WTC11 (cell line): ENCODE data around the gene AGAP1. TPM values are rescaled to one million over a fixed set of nuclear protein-coding genes. Genes with fewer than 3 reads are reported as not detected.

Source experiments
- ATAC-seq: fragments of 200-7000 bp; cut with Tn5 transposase; 2 replicates; pipeline ENCODE4 v1.10.0; 2021; ENCODE audit warnings: mild to moderate bottlenecking, moderate library complexity
- CTCF ChIA-PET: fragments of 300-600 bp; sonication (Branson Sonifier 250); formaldehyde crosslinking; loops from one replicate; lab custom pipeline; 2021; ENCODE audit warnings: antibody characterized with exemption; lab: Charles Lee
- POLR2A ChIA-PET: fragments of 350-600 bp; sonication (Branson Sonifier 250); formaldehyde crosslinking; loops from one replicate; lab custom pipeline; 2021; ENCODE audit warnings: antibody characterized with exemption; lab: Charles Lee
- DNase-seq: peaks from one replicate; pipeline ENCODE4 v3.0.0; 2021; ENCODE audit warnings: low spot score
- H3K27ac Mint-ChIP-seq: 2 replicates; pipeline ENCODE4 v1.8.0; 2021; ENCODE audit warnings: mixed read lengths
- H3K27me3 Mint-ChIP-seq: 2 replicates; pipeline ENCODE4 v1.8.0; 2021; ENCODE audit warnings: low read depth, mild to moderate bottlenecking, moderate library complexity, mixed read lengths
- H3K36me3 Mint-ChIP-seq: 2 replicates; pipeline ENCODE4 v1.8.0; 2021; ENCODE audit warnings: mixed read lengths
- H3K4me1 Mint-ChIP-seq: 2 replicates; pipeline ENCODE4 v1.8.0; 2022; ENCODE audit warnings: mixed read lengths
- H3K4me3 Mint-ChIP-seq: 2 replicates; pipeline ENCODE4 v1.8.0; 2021; ENCODE audit warnings: mild to moderate bottlenecking, moderate library complexity, mixed read lengths
- H3K9me3 Mint-ChIP-seq: 2 replicates; pipeline ENCODE4 v1.8.0; 2021; ENCODE audit warnings: mixed read lengths
- ATF3 ChIP-seq: sonication (generic); formaldehyde crosslinking; conservative IDR thresholded peaks from 2 replicates; pipeline ENCODE4 v1.8.1; 2022; ENCODE audit warnings: mild to moderate bottlenecking, missing genetic modification reagents
- CREB1 ChIP-seq: sonication (generic); formaldehyde crosslinking; IDR thresholded peaks from 2 replicates; pipeline ENCODE4 v1.8.0; 2023; ENCODE audit warnings: mild to moderate bottlenecking, missing genetic modification reagents
- E2F5 ChIP-seq: sonication (generic); formaldehyde crosslinking; IDR thresholded peaks from 2 replicates; pipeline ENCODE4 v1.8.1; 2022; ENCODE audit warnings: mild to moderate bottlenecking, moderate library complexity, missing genetic modification reagents
- ETV6 ChIP-seq: sonication (generic); formaldehyde crosslinking; IDR thresholded peaks from 2 replicates; pipeline ENCODE4 v1.8.1; 2022; ENCODE audit warnings: mild to moderate bottlenecking, missing genetic modification reagents
- JUN ChIP-seq: sonication (generic); formaldehyde crosslinking; IDR thresholded peaks from 2 replicates; pipeline ENCODE4 v1.8.0; 2023; ENCODE audit warnings: mild to moderate bottlenecking, missing genetic modification reagents
- NFYB ChIP-seq: sonication (generic); formaldehyde crosslinking; conservative IDR thresholded peaks from 2 replicates; pipeline ENCODE4 v1.8.0; 2022; ENCODE audit warnings: low read depth, missing genetic modification reagents
- PREB ChIP-seq: sonication (generic); formaldehyde crosslinking; IDR thresholded peaks from 2 replicates; pipeline ENCODE4 v1.8.1; 2022; ENCODE audit warnings: mild to moderate bottlenecking, missing genetic modification reagents, moderate library complexity, borderline replicate concordance
- PRRX2 ChIP-seq: fragments of 250-450 bp; sonication (Bioruptor Pico); IDR thresholded peaks from 2 replicates; pipeline ENCODE4 v1.8.0; 2021; ENCODE audit warnings: mild to moderate bottlenecking
- SMAD3 ChIP-seq: sonication (generic); formaldehyde crosslinking; IDR thresholded peaks from 2 replicates; pipeline ENCODE4 v1.8.0; 2022; ENCODE audit warnings: missing genetic modification reagents, mild to moderate bottlenecking, borderline replicate concordance
- SP1 ChIP-seq: sonication (generic); formaldehyde crosslinking; conservative IDR thresholded peaks from 2 replicates; pipeline ENCODE4 v1.8.1; 2022; ENCODE audit warnings: missing genetic modification reagents
- ZNF121 ChIP-seq: sonication (generic); formaldehyde crosslinking; IDR thresholded peaks from 2 replicates; pipeline ENCODE4 v1.8.0; 2023; ENCODE audit warnings: missing genetic modification reagents
- total RNA-seq: library from RNA; stranded (reverse); gene quantifications from 3 replicates; pipeline ENCODE4 v1.2.3, GENCODE V29; 2021
- TF ChIP-seq, protein P1 (sequence below): sonication (generic); formaldehyde crosslinking; IDR thresholded peaks from 2 replicates; pipeline ENCODE4 v1.8.0; 2023; ENCODE audit warnings: missing genetic modification reagents, mild to moderate bottlenecking, borderline replicate concordance
- TF ChIP-seq, protein P2 (sequence below): sonication (generic); formaldehyde crosslinking; IDR thresholded peaks from 2 replicates; pipeline ENCODE4 v1.8.1; 2022; ENCODE audit warnings: low read depth, mild to moderate bottlenecking, moderate library complexity, missing genetic modification reagents, borderline replicate concordance
- TF ChIP-seq, protein P3 (sequence below): sonication (generic); formaldehyde crosslinking; IDR thresholded peaks from 2 replicates; pipeline ENCODE4 v1.8.0; 2022; ENCODE audit warnings: mild to moderate bottlenecking, missing genetic modification reagents
- TF ChIP-seq, protein P4 (sequence below): sonication (generic); formaldehyde crosslinking; IDR thresholded peaks from 2 replicates; pipeline ENCODE4 v1.8.0; 2023; ENCODE audit warnings: mild to moderate bottlenecking, missing genetic modification reagents

The AGAP1 gene
- total RNA-seq, 1 experiment from 2014 or later = 49.3 TPM

DNA sequence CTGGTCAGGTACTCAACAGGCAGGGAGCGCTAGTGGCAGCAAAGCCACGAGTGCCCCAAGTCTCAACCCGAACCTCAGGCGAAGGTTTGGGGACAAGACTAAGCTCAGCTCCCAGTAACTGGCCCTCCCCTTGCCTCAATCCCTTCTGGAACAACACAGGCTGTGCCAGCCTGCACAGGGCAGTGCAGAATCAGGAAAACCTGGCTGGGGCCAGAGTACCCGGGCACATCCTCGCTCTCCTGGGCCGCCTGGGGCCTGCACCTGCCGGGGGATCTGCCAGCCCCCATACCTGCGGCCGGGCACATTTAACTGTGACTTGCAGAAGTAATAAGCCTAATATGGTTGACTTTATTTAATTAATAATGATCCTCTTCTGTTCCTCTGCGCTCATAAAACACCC lies 613.7 kb downstream of the AGAP1 start (continued):
- TF ChIP-seq E2F5 (CRISPR knock-in tag) = no peak
- TF ChIP-seq, protein P1, sequence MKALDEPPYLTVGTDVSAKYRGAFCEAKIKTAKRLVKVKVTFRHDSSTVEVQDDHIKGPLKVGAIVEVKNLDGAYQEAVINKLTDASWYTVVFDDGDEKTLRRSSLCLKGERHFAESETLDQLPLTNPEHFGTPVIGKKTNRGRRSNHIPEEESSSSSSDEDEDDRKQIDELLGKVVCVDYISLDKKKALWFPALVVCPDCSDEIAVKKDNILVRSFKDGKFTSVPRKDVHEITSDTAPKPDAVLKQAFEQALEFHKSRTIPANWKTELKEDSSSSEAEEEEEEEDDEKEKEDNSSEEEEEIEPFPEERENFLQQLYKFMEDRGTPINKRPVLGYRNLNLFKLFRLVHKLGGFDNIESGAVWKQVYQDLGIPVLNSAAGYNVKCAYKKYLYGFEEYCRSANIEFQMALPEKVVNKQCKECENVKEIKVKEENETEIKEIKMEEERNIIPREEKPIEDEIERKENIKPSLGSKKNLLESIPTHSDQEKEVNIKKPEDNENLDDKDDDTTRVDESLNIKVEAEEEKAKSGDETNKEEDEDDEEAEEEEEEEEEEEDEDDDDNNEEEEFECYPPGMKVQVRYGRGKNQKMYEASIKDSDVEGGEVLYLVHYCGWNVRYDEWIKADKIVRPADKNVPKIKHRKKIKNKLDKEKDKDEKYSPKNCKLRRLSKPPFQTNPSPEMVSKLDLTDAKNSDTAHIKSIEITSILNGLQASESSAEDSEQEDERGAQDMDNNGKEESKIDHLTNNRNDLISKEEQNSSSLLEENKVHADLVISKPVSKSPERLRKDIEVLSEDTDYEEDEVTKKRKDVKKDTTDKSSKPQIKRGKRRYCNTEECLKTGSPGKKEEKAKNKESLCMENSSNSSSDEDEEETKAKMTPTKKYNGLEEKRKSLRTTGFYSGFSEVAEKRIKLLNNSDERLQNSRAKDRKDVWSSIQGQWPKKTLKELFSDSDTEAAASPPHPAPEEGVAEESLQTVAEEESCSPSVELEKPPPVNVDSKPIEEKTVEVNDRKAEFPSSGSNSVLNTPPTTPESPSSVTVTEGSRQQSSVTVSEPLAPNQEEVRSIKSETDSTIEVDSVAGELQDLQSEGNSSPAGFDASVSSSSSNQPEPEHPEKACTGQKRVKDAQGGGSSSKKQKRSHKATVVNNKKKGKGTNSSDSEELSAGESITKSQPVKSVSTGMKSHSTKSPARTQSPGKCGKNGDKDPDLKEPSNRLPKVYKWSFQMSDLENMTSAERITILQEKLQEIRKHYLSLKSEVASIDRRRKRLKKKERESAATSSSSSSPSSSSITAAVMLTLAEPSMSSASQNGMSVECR = no peak
- TF ChIP-seq ATF3 (CRISPR knock-in tag) = no peak
- TF ChIP-seq, protein P2, sequence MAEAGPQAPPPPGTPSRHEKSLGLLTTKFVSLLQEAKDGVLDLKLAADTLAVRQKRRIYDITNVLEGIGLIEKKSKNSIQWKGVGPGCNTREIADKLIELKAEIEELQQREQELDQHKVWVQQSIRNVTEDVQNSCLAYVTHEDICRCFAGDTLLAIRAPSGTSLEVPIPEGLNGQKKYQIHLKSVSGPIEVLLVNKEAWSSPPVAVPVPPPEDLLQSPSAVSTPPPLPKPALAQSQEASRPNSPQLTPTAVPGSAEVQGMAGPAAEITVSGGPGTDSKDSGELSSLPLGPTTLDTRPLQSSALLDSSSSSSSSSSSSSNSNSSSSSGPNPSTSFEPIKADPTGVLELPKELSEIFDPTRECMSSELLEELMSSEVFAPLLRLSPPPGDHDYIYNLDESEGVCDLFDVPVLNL (CRISPR knock-in tag) = no peak
- TF ChIP-seq PREB (CRISPR knock-in tag) = no peak
- no peak for TF ChIP-seq SP1 (CRISPR knock-in tag)
- no peak for TF ChIP-seq NFYB (CRISPR knock-in tag)
- TF ChIP-seq PRRX2 = no peak

- H3K27ac Mint-ChIP-seq = peak overlapping the region; percentile 36
- no peak for DNase-seq
- ATAC-seq = peak; percentile 52
- H3K4me1 Mint-ChIP-seq = peaks cover 44% of the 10 kb centered on the region
- CTCF ChIA-PET = interaction anchor here (1.0 to 2.0 kb wide), 7 partner anchors 11 to 172 kb away, joined by 3 to 9 read pairs (median 6); no protein-coding TSS in a partner anchor
- H3K9me3 Mint-ChIP-seq = peaks cover 5% of the 10 kb centered on the region; the same call in 1 of the 2 replicates
- no peaks in the 10 kb centered on the region for H3K36me3 Mint-ChIP-seq
- H3K4me3 Mint-ChIP-seq = no peak overlapping the region
- no peaks in the 10 kb centered on the region for H3K27me3 Mint-ChIP-seq
- TF ChIP-seq CREB1 (CRISPR knock-in tag) (no peak), SMAD3 (CRISPR knock-in tag) (no peak), JUN (CRISPR knock-in tag) (no peak), ETV6 (peak; percentile 47; the same call in 1 of the 2 replicates), ZNF121 (no peak)
- TF ChIP-seq, protein P3, sequence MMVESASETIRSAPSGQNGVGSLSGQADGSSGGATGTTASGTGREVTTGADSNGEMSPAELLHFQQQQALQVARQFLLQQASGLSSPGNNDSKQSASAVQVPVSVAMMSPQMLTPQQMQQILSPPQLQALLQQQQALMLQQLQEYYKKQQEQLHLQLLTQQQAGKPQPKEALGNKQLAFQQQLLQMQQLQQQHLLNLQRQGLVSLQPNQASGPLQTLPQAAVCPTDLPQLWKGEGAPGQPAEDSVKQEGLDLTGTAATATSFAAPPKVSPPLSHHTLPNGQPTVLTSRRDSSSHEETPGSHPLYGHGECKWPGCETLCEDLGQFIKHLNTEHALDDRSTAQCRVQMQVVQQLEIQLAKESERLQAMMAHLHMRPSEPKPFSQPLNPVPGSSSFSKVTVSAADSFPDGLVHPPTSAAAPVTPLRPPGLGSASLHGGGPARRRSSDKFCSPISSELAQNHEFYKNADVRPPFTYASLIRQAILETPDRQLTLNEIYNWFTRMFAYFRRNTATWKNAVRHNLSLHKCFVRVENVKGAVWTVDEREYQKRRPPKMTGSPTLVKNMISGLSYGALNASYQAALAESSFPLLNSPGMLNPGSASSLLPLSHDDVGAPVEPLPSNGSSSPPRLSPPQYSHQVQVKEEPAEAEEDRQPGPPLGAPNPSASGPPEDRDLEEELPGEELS = no peak
- TF ChIP-seq, protein P4, sequence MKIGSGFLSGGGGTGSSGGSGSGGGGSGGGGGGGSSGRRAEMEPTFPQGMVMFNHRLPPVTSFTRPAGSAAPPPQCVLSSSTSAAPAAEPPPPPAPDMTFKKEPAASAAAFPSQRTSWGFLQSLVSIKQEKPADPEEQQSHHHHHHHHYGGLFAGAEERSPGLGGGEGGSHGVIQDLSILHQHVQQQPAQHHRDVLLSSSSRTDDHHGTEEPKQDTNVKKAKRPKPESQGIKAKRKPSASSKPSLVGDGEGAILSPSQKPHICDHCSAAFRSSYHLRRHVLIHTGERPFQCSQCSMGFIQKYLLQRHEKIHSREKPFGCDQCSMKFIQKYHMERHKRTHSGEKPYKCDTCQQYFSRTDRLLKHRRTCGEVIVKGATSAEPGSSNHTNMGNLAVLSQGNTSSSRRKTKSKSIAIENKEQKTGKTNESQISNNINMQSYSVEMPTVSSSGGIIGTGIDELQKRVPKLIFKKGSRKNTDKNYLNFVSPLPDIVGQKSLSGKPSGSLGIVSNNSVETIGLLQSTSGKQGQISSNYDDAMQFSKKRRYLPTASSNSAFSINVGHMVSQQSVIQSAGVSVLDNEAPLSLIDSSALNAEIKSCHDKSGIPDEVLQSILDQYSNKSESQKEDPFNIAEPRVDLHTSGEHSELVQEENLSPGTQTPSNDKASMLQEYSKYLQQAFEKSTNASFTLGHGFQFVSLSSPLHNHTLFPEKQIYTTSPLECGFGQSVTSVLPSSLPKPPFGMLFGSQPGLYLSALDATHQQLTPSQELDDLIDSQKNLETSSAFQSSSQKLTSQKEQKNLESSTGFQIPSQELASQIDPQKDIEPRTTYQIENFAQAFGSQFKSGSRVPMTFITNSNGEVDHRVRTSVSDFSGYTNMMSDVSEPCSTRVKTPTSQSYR (CRISPR knock-in tag) = no peak
- POLR2A ChIA-PET = interaction anchor here (0.7 kb wide), 1 partner anchor 1060 kb away, joined by 3 read pairs; no protein-coding TSS in a partner anchor
These were observed 614.2 kb downstream of the AGAP1 start for GRCh38 chr2:236107942-236108625.
